DMS 273 (cell line): ENCODE results near the gene FAF2.

Experiments
- DNase-seq: peaks from one replicate; lab custom pipeline; 2025; ENCODE audit not compliant: unreplicated experiment; lab: John Stamatoyannopoulos, UW

The FAF2 gene

DNA sequence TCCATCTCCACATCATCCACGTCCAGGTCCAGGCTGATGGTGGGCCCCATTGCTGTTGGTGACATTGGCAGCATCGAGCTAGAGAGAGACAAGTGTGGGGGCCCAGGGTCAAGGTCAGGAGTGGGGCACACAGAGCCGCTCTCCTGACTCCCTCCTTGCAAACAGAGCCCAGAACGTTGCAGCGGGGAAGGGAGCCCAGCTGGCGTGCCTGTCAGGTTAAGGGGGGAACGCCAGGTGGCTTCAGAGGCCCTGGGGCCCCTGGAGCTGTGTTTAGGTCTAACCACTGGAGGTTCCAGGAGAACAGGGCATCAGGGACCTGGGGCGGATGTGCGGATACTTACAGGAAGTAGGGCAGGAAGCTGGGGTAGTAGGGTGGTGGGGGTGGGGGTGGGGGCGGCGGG lies 81.6 kb downstream of the FAF2 start:
- no peak for DNase-seq

DNA sequence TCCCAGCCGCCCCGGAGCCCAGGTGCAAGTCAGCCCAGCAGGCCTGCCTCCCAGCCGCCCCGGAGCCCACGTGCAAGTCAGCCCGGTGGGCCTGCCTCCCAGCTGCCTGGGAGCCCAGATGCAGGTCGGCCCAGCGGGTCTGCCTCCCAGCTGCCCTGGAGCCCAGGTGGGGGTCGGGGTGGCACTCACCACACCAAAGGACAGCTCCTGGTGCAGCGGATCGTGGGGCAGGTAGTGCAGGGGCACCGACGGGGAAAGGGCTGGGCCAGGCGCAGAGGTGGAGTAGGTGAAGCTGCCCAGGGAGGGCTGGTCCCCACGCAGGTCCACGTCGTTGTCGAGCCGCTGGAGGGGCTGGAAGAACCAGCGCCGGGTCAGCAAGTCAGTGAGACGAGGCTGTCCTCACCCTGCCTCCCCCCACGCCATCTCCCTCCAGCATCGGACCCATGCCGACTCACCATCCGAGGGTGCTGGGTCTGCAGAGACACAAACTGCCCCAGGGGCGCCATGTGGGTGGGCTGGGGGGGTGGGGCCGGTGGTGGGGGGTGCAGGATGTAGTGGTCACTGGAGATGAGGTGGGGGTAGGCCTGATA lies 82.3 kb downstream of the FAF2 start:
- no peak for DNase-seq

DNA sequence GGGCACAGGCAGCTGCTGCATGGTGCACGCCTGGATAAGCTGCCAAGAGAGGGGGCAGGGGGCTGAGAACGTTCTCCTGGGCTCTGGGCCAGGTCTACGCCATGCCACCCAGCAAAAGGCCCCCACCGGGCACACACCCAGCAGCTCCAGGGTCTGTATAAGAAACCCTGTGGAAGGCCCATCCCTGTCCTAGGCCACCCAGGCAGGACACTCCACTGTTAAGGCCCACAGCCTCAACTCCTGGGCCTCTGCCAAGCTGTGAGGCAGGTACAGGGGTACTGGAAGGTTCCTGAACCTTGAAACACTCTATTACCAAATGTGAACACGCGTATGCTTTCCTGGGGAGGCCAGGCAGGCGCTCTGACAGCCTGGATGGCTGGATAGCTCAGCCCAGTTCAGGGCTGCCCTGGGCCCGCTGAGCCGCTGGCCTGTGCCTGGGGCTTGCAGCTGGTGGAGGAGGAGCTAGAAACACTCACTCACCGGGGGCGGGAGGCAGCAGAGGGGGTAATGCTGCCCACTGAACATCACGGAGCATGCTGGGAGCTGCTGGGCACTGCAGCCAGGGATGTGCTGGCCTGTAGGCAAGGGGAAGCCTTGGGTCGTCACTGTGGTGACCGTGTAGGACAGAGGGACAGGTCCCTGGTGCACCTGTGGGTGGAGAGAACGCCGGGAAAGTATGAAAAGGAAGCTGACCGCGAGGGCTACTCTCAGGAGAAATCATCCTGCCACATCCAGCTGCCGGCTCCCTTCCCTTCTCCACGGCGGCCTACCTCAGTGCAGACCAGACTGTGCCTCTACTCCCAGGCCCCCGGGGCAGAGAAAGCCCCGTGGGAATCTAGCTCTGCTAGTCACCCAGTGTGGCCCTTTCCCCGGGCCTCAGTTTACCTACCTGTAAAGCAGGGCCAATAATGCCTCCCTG lies 83.1 kb downstream of the FAF2 start:
- DNase-seq = peak; percentile 89

DNA sequence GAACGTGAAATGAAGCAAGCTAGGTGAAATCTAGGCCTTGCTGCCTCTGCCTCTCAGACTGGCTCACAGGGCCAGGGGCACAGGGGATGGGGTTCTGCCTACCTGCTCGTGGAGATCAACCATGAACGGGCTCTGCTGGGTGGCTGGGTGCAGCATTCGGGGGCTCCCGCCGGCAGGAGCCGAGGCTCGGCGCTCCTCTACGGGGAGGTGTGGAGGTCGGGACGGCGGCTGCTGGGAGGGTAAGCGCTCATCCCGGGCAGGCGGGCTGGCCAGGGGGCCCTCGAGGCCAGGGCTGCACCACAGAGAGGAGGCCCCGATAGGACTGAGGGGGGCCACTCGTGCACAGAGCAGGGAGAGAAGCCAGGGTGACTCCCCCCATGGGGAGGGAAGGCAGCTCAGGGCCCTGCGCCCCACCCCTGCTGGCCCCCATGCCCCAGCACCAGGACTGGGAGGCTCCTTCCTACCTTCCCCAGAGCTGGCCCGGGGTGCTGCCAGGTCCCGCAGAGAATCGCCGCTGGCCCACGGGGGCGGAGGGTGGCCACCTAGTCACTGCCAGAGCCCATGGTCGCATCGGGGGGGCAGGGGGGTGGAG lies 83.8 kb downstream of the FAF2 start:
- no peak for DNase-seq

DNA sequence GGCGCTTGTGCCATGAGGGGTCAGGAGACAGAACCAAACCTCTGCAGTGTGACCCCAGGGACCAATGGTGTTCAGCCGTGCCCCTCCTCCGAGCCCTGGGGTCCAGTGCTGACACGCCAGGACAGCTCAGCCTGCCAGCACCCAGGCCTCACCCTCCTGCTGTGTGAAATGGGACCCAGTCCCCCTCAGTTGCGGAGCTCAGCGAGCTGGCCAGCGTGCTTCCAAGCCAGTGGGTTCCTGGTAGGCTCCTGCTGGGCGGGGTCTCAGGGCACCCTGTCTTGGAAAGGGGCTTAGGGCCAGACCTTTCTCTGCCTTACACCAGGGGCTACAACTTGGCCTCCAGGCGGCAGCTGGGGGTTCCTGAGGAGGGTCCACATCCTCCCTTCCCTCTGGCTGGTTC lies 84.6 kb downstream of the FAF2 start:
- DNase-seq = no peak

DNA sequence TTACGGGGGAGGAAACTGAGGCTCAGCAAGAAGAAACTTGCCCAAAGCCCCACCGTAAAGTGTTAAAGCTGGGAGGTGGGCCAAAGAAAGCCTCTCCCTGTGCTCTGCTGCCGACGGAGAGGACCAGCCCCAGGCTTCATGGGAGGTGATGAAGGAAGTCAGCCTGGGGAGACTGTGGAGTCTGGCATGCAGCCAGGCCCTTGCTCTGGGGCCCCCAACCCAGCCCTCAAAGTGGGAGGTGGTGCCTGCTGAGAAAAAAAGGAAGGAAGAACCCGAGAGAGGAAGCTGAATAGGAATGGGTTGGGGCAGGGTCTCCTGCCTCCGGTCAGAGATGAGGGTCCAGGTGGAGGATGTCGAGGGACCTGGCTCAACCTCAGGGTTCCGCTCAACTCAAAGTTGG lies 85.2 kb downstream of the FAF2 start:
- no peak for DNase-seq

DNA sequence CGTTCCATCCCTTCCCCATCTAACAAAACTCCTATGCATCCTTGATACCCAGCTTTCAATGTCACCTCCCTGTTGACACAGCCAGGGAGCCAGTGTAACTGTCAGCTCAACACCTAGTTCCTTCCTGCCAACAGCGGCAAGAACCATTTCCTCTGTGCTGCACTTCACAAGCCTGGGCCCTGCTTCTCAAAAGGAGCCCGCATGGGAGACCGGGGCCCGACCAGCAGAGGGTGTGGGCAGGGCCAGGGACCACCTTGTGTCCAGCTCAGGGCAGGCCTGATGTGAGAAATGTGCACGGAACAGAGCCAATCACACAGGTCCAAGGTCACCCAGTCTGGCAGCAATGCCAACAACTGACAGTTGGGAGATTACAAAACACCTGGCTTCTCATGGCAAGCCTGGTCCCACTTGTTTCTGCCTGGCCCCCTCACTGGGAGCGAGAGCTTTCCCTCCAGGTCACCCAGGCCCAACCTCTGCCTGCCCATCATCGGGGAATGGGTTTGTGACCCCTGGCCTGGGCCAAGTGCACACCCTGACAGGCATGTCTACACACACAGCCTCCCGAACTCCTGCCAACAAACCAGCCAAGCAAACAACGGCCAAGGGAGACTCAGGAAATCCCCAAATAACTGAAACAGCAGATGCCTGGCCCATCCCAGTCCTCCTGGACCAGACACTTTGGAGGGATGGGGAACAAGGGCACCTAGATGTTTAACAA lies 85.9 kb downstream of the FAF2 start:
- DNase-seq = peak; percentile 77

DNA sequence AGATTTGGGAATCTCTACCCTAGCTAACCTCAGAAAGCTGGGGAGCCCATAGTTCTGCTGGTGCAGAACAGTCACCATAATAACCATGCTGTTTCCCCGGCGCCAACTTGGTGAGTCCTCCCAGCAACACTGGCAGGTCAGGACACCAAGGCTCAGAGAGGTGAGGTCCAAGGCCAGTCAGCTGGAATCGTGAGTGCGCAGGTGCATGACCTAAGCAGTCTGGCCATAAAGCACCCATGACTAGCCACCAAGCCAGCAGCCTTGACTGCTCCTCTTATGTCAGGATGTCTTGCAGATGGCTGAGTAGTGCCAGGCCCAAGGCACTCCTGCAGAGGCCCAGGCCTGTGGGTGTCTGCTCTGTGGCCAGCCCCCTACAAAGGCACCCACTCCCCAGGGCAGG lies 86.5 kb downstream of the FAF2 start:
- DNase-seq = no peak

DNA sequence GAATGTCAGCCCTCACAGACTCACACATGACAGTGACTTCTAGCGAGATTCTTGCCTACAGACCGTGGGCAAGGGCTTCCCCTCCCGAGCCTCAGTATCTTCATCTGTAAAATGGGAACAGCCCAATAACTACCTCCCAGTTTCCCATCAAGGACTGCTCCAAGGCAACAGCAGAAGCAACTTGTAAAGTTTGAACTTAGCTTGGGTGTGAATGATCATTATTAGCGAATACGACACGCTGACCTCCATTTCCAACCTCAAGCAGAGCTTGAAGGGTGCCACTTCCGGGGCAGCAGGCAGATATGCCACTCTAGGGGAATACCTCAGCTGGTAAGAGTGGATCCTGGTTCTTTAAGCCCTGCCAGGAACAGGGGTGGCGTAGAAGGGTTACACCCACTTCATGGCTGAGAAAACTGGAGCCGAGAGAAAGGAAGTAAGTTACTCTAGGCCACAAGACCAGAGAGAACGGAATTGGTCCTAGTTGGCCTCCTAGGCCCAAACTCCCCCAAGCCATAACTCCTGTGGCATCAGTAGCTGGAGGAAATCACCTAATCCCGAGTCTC lies 87.0 kb downstream of the FAF2 start:
- DNase-seq = no peak

DNA sequence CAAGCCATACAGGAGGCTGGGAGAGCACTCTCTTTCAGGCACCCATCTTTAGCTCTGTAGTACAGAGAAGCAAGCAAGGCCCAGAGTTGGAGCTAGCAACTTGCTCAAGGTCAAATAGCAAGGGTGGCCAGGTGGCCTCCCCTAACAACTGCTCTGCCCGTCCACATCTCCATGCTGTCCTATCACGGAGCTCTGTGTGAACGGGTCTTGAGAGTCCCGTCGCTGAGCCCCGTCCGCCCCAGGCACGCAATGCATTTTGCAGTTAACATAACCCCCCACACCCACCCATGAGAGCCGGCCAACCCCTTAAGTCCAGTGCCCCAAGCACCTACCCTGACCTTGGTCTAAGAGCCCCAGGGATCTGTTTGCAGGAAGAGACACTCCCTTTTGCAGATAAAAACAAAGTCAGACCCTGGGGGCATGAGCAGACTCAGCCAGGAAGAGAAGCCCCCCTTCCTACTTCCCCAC lies 87.5 kb downstream of the FAF2 start:
- peak; percentile 60 for DNase-seq

DNA sequence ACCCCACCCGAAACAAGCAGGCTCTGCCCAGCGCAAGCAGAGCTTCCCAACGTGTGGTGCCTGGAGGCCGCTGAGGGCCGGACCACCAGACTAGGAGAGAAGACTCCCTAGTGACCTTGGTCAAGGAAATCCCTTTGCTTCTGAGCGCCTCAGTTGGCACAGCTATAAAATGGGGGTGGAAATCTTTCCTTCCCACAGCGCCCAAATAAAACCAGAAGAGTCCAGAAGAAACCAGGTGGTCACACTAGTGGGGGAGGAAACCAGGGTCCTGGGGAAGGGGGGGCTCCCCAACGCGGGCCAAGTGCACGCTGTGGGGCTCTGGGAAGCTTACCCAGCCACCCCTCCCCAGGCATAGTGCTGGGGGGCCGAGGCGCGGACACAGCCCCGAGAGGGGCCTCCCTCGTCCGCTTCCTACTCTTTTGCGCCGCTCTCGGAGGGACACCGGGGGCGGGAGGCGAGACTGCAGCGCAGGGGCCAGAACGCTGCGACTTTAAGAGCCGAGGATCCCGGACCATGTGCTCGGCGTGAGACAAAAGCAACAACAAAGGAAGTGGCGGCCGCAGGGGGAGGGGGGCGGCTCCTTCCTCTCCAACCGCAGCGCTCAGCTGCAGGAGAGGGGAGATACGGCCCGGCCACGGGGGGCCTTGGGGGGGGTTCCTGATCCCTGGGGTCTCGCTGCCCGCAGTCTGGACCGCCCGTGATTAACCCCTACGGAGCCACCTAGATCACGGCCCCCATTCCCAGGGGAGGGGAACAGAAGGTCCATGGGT lies 88.1 kb downstream of the FAF2 start:
- DNase-seq = peak; percentile 87

DNA sequence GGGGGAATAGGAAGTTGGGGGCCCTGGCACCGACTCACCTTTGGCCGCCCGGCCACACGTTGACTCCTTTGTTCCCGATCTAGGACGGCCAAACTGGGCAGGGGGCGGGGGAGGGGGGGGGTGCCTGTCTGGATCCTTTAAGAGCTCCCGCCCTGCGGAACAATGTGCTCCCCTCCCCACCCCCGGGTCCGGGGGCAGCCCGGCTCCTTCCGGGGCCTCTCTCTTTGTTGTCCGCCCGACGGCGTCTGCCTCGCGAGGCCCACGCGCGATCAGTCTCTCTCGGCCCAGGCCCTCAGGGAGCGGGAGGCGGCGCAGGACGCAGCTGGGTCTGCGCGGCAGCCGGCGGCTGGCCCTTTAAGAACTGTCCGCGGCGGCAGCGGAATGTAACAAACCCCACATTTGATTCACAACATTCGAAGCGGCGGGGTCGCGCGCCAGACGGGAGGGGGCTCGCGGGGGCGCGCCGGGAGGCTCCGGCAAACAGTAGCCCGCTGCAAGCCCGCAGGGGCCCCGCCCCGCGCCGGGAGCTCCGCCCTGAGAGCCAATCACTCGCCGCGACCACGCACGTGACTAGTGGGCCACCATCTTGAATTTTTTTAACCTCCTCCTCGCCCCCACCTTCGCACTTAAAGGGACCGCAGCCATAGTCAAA lies 88.8 kb downstream of the FAF2 start, which contains the start of gene RNF44:
RNF44 (minus strand) TSS at position 501 of the 652 bp plus-strand sequence. CDS start 4,930 bp downstream, outside the sequence.
- DNase-seq = peak; percentile 99

DNA sequence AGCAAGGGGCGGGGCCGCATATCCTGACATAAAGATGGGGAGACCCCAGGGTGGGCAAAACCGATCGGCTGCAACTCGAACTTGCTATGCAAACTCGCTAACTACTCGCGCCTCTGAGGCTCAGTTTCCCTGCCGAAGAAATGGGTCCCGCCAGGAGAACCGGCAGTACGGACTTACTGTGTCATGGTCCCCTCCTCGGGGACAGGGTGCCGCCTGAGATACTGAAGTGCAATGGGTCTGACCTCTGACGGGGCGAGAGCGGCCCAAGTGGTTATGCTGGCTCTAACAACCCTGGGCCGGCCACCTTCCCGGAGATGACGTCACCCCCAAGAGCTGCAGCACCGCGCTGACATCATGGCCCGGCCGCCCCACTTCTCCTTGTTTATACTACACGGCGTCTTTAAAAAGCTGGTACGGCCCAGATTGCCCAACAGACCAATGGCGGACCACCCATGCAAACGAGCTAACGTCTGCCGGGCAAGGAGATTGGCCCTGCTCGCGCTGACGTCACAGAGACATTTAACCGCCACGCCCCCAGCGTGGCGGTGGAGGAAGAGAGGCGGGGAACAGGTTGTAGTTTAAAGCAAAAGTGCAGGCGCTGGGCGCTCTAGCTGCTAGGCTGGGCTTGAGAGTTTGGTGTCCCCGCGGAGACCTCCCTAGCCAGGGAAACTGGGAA lies 89.5 kb downstream of the FAF2 start:
- DNase-seq = peak; percentile 100

DNA sequence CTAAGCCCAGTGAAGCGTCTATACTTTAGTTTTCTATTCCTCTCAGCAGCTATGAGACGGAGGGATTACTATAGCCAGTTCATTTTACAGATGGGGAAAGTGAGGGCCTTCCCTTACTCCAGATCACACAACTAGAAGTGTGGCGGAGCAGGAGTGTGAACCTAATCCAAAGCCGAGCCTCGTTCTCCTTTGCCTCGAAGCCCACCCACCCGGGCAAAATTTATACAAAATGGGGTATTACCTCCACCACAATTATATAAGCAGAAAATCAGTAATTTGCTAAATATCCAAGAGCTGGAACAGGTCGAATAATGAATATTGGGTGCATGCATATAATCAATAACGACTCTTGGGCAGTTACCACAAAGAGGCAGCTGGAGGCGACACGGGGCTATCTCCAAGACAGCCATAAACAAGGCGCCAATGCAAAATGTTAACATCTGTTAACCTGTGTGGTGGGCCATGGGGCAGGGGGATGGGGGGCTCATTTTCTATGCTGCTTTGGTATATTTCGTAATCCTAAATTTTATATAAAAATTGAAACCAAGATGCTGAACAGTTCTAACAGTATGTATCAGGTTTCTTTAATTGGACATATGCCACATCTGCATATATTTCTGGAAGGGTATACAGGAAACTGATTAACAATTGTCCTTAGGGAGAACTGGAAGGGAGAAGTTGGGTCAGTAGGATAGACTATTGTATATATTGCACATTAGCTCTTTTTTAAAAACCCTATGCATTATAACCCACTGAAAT lies 90.2 kb downstream of the FAF2 start:
- DNase-seq = peak; percentile 80

DNA sequence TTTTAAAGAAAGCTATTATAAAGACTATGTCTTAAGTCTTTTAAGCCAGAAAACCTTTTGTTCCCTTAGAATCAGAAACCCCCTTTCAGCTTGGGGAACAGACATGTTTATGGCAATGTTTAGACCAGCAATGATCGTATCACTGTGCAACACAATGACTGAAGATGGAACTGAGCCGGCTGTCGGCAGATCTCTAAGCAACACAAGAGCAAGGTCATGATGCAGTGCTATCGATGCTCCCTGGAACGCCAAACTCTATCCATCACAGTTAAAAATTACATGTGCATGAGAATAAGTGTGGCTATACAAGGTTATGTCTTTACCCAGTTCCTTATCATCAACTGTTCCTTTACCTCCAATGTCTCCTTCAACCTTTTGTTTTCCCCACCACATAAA lies 90.8 kb downstream of the FAF2 start:
- DNase-seq = peak; percentile 63

DNA sequence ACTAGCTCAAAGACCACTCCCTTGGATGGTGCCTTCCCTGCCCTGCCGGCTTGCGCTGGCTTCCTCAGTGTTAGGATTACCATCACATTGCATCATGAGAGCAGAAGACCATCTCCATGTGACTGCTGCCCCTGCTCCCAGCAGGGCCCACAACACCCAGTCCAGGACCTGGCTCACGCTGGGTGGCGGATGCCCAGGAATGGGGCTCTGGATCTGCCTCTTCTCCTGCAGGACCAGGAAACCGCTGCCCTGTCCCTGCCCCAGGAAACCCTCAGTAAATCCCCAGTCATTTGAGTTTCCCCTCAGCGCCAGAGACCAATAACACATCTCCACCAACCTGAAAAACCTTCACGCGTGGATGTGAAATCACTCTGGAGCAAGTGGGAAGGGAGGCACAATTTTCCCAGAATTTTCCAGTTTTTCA lies 92.3 kb downstream of the FAF2 start:
- DNase-seq = no peak

DNA sequence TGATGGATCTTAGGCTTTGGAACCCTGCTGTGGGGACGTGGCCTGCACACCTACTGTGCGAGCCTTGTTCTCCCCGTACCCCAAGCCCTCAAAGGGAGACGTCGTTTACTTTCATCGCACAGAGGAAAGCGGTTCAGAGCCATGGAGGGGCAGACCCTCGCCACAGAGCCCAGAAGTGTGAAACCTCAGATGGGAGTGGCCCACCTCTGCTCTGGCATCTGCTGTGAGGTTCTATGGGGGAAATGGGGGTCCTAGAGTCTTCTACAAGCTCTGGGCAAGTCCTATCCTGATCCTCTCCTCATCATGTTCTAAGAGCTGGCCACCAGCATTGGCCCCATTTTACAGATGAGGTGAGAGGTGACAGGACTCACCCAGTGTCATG lies 92.8 kb downstream of the FAF2 start:
- DNase-seq = no peak

DNA sequence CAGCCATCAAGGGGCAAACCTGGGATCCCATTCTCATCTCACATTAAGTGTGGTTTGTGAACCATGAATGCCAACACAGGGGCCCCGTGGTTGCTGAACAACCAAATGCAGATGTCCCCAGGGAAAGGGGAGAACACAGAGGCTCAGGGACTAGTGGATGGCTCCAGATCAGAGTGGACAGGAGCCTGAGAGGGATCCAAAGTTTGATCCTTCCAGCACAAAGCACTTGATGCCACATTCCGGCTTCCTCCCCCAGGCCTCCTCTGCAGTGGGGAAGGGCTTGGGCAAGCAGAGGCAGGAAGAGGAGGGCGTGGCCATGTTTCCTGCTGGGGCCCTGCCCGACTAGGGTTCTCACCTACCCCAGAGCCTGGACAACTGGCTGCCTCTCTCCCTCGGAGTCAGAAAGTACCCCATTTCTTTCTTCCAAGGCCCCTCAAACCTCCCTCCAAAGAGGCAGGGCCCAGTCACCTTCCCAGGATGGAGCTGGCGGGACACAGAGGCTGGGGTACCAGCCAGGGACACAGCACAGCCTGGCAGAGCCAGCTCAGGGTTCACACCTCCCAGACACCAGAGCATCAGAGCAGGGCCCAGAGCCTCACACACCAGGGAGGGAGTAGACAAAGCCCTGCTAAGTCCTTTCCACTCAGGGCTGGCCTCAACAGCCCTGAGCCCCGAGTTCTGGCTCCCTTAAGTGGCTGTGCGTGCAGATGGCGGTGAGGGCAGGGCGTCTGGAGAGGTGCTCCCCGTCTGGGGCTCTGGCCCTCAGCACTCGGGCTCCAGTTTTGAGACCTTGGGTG lies 93.4 kb downstream of the FAF2 start:
- peak; percentile 79 for DNase-seq
